GM12878 (cell line): Measurements from ENCODE around the gene DESI1.
A peak's percentile ranks its signal among the peaks of the same experiment; 100 is the strongest.

Source experiments
- CEBPB ChIP-seq, 2 experiments: fragments of 150-350 bp in 1 of 2; IDR thresholded peaks; 2 replicates each; pipeline ENCODE4 v1.6.1; 2012 to 2014; ENCODE audit warnings: low read depth in 2 of 2, low read length in 2 of 2, borderline replicate concordance in 1 of 2, inconsistent platforms in 1 of 2
- CHD2 ChIP-seq: IDR thresholded peaks from 2 replicates; pipeline ENCODE4 v1.6.1; 2011; ENCODE audit warnings: low read depth, low read length, improper control_type of control experiment, borderline replicate concordance
- CHD4 ChIP-seq: fragments of 200-600 bp; sonication (generic); IDR thresholded peaks from 2 replicates; pipeline ENCODE4 v1.6.1; 2016; ENCODE audit warnings: mild to moderate bottlenecking
- EP300 ChIP-seq, 2 experiments: fragments of 150-350 bp in 1 of 2; IDR thresholded peaks; 2 replicates each; pipeline ENCODE4 v1.6.1; 2011 to 2012; ENCODE audit warnings: low read depth in 2 of 2, low read length in 2 of 2, borderline replicate concordance in 1 of 2, improper control_type of control experiment in 1 of 2, inconsistent platforms in 1 of 2; ENCODE audit not compliant: control insufficient read depth in 1 of 2
- POLR2AphosphoS5 ChIP-seq: IDR thresholded peaks from 2 replicates; pipeline ENCODE4 v1.6.1; 2011; ENCODE audit warnings: mild to moderate bottlenecking, low read length, inconsistent platforms
- SIX5 ChIP-seq: IDR thresholded peaks from 2 replicates; pipeline ENCODE4 v1.6.1; 2011; ENCODE audit warnings: mild to moderate bottlenecking, low read depth, low read length, moderate library complexity; ENCODE audit not compliant: severe bottlenecking
- SREBF1 ChIP-seq: IDR thresholded peaks from 2 replicates; pipeline ENCODE4 v1.6.1; 2012; ENCODE audit warnings: mild to moderate bottlenecking, low read length
- SUPT20H ChIP-seq: IDR thresholded peaks from 2 replicates; pipeline ENCODE4 v1.6.1; 2011; ENCODE audit warnings: low read depth, mild to moderate bottlenecking, low read length, moderate library complexity, borderline replicate concordance; ENCODE audit not compliant: control insufficient read depth
- TF ChIP-seq, protein P1 (sequence below), 3 experiments: IDR thresholded peaks in 2 of 3; conservative IDR thresholded peaks in 1 of 3; 2 replicates each; pipeline ENCODE4 v1.5.1; 2011; ENCODE audit warnings: low read depth in 3 of 3, low read length in 3 of 3, mild to moderate bottlenecking in 3 of 3, control low read depth in 2 of 3, moderate library complexity in 2 of 3, inconsistent platforms in 1 of 3, mixed read lengths in 1 of 3; ENCODE audit not compliant: control insufficient read depth in 2 of 3, insufficient read depth in 1 of 3; ENCODE audit errors: extremely low read depth in 1 of 3
- TF ChIP-seq, protein P2 (sequence below): IDR thresholded peaks from 2 replicates; pipeline ENCODE4 v1.6.1; 2012; ENCODE audit warnings: mild to moderate bottlenecking, low read depth, low read length

DNA sequence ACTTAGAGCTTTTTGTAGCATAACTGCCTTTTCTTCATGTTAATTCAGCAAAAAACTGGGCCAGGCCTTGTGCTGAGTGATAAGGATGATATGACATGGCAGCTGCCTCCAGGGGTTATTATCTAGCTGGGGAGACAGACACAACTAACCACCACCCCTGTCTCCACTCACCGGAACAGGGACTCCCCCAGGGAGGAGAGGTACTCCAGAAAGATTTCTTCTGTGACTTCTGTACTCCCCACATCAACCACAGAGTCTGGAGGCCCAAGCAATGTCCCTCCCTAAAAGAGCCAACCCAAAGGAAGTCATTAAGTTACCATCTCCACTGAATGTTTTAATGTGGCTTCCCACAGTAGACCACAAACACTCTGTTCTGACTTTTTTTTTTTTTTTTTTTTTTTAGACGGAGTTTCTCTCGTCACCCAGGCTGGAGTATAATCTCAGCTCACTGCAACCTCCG lies 16.9 kb downstream of the DESI1 start:
- no peak for TF ChIP-seq SREBF1
- no peak for TF ChIP-seq POLR2AphosphoS5
- TF ChIP-seq EP300 (IDR thresholded peaks at IDR 0.05; ENCODE audit: borderline replicate concordance in 1 of 2, control insufficient read depth in 1 of 2, low read depth in 2 of 2, low read length in 2 of 2): peak in 1 of 2 experiments; percentile 79; a peak in 1 of 4 replicates
- TF ChIP-seq SUPT20H: no peak
- TF ChIP-seq, protein P1, sequence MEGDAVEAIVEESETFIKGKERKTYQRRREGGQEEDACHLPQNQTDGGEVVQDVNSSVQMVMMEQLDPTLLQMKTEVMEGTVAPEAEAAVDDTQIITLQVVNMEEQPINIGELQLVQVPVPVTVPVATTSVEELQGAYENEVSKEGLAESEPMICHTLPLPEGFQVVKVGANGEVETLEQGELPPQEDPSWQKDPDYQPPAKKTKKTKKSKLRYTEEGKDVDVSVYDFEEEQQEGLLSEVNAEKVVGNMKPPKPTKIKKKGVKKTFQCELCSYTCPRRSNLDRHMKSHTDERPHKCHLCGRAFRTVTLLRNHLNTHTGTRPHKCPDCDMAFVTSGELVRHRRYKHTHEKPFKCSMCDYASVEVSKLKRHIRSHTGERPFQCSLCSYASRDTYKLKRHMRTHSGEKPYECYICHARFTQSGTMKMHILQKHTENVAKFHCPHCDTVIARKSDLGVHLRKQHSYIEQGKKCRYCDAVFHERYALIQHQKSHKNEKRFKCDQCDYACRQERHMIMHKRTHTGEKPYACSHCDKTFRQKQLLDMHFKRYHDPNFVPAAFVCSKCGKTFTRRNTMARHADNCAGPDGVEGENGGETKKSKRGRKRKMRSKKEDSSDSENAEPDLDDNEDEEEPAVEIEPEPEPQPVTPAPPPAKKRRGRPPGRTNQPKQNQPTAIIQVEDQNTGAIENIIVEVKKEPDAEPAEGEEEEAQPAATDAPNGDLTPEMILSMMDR (IDR thresholded peaks at IDR 0.05 in 2 of 3, conservative IDR thresholded peaks at IDR 0.05 in 1 of 3; ENCODE audit: control insufficient read depth in 2 of 3, extremely low read depth in 1 of 3, insufficient read depth in 1 of 3, low read depth in 3 of 3, low read length in 3 of 3): no peak
- TF ChIP-seq CEBPB (IDR thresholded peaks at IDR 0.05; ENCODE audit: borderline replicate concordance in 1 of 2, low read depth in 2 of 2, low read length in 2 of 2): peak in 1 of 2 experiments; percentile 97; a peak in 1 of 4 replicates
- TF ChIP-seq SIX5: no peak
- TF ChIP-seq, protein P2, sequence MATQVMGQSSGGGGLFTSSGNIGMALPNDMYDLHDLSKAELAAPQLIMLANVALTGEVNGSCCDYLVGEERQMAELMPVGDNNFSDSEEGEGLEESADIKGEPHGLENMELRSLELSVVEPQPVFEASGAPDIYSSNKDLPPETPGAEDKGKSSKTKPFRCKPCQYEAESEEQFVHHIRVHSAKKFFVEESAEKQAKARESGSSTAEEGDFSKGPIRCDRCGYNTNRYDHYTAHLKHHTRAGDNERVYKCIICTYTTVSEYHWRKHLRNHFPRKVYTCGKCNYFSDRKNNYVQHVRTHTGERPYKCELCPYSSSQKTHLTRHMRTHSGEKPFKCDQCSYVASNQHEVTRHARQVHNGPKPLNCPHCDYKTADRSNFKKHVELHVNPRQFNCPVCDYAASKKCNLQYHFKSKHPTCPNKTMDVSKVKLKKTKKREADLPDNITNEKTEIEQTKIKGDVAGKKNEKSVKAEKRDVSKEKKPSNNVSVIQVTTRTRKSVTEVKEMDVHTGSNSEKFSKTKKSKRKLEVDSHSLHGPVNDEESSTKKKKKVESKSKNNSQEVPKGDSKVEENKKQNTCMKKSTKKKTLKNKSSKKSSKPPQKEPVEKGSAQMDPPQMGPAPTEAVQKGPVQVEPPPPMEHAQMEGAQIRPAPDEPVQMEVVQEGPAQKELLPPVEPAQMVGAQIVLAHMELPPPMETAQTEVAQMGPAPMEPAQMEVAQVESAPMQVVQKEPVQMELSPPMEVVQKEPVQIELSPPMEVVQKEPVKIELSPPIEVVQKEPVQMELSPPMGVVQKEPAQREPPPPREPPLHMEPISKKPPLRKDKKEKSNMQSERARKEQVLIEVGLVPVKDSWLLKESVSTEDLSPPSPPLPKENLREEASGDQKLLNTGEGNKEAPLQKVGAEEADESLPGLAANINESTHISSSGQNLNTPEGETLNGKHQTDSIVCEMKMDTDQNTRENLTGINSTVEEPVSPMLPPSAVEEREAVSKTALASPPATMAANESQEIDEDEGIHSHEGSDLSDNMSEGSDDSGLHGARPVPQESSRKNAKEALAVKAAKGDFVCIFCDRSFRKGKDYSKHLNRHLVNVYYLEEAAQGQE: no peak
- no peak for TF ChIP-seq CHD4
- no peak for TF ChIP-seq CHD2
